Measurements from ENCODE around the gene PCDH15.
"Not testable (repeated sequence)": the region's sequence is repeated elsewhere in the genome, so short reads cannot be mapped to it uniquely, and the experiment has no call there.

The PCDH15 gene

GRCh38 chr10:54394598-54394997 lies 406.4 kb downstream of the PCDH15 start:
- DNase-seq (ENCODE audit: low spot score) = not testable (repeated sequence)

GRCh38 chr10:54372179-54372578 lies 428.9 kb downstream of the PCDH15 start:
- DNase-seq (ENCODE audit: low spot score) = no peak

- no peak for DNase-seq (ENCODE audit: low spot score)
Observed at GRCh38 chr10:54368984-54369383, 432.0 kb downstream of the PCDH15 start.

GRCh38 chr10:54363390-54363789 lies 437.6 kb downstream of the PCDH15 start:
- DNase-seq (ENCODE audit: low spot score) = no peak

- no peak for DNase-seq (ENCODE audit: low spot score)
Observed at GRCh38 chr10:54342058-54342457, 459.0 kb downstream of the PCDH15 start.

- DNase-seq (ENCODE audit: low spot score) = no peak
Observed at GRCh38 chr10:54335296-54335695, 465.7 kb downstream of the PCDH15 start.

- DNase-seq (ENCODE audit: low spot score) = no peak
Observed at GRCh38 chr10:54319341-54319740, 481.7 kb downstream of the PCDH15 start.

- DNase-seq (ENCODE audit: low spot score) = no peak
Observed at GRCh38 chr10:54318470-54318869, 482.6 kb downstream of the PCDH15 start.

GRCh38 chr10:54314430-54314829 lies 486.6 kb downstream of the PCDH15 start:
- DNase-seq (ENCODE audit: low spot score) = no peak

- no peak for DNase-seq (ENCODE audit: low spot score)
Observed at GRCh38 chr10:54284526-54285193, 516.4 kb downstream of the PCDH15 start.

- DNase-seq (ENCODE audit: low spot score) = no peak
Observed at GRCh38 chr10:54282012-54282411, 519.0 kb downstream of the PCDH15 start.

GRCh38 chr10:54266395-54266794 lies 534.6 kb downstream of the PCDH15 start:
- no peak for DNase-seq (ENCODE audit: low spot score)

- DNase-seq (ENCODE audit: low spot score) = no peak
Observed at GRCh38 chr10:54262726-54263125, 538.3 kb downstream of the PCDH15 start.

GRCh38 chr10:54259104-54259503 lies 541.9 kb downstream of the PCDH15 start:
- DNase-seq (ENCODE audit: low spot score) = no peak

GRCh38 chr10:54234832-54235231 lies 566.2 kb downstream of the PCDH15 start:
- DNase-seq (ENCODE audit: low spot score) = no peak

GRCh38 chr10:54203401-54203800 lies 597.6 kb downstream of the PCDH15 start:
- DNase-seq (ENCODE audit: low spot score) = no peak

- no peak for DNase-seq (ENCODE audit: low spot score)
Observed at GRCh38 chr10:54198051-54198450, 603.0 kb downstream of the PCDH15 start.

GRCh38 chr10:54194806-54195205 lies 606.2 kb downstream of the PCDH15 start:
- no peak for DNase-seq (ENCODE audit: low spot score)

GRCh38 chr10:54159924-54160323 lies 641.1 kb downstream of the PCDH15 start:
- DNase-seq (ENCODE audit: low spot score) = no peak

GRCh38 chr10:54148508-54148907 lies 652.5 kb downstream of the PCDH15 start:
- DNase-seq (ENCODE audit: low spot score) = no peak

GRCh38 chr10:54139819-54140428 lies 661.1 kb downstream of the PCDH15 start:
- no peak for DNase-seq (ENCODE audit: low spot score)

- no peak for DNase-seq (ENCODE audit: low spot score)
Observed at GRCh38 chr10:54137396-54137795, 663.6 kb downstream of the PCDH15 start.

GRCh38 chr10:54133203-54133602 lies 667.8 kb downstream of the PCDH15 start:
- DNase-seq (ENCODE audit: low spot score) = no peak

GRCh38 chr10:54131833-54132232 lies 669.2 kb downstream of the PCDH15 start:
- no peak for DNase-seq (ENCODE audit: low spot score)

Measured in COLO829 (cell line).